Fibroblast of the aortic adventitia (primary cell): Measurements from ENCODE around the gene SMCO4. TPM values are rescaled to one million over a fixed set of nuclear protein-coding genes. Genes with fewer than 3 reads are reported as not detected.
"Not testable (repeated sequence)": the region's sequence is repeated elsewhere in the genome, so short reads cannot be mapped to it uniquely, and the experiment has no call there.

Experiments
- DNase-seq: peaks from one replicate; pipeline ENCODE4 v3.0.0-alpha.2; 2010; ENCODE audit warnings: low read depth
- H3K4me3 ChIP-seq: 2 replicates; pipeline ENCODE4 v1.5.1; 2011; ENCODE audit warnings: low read depth, mild to moderate bottlenecking, control low read depth, low read length, moderate library complexity
- total RNA-seq: library from RNA; depleted of rRNA; stranded (reverse); fragments of >200 nt; gene quantifications from 2 replicates; pipeline ENCODE4 v1.2.3, GENCODE V29; 2012; ENCODE audit warnings: low replicate concordance
- TF ChIP-seq, protein P1 (sequence below): IDR thresholded peaks from 2 replicates; pipeline ENCODE4 v1.5.1; 2011; ENCODE audit warnings: mild to moderate bottlenecking, low read length, control low read depth, inconsistent platforms; ENCODE audit not compliant: insufficient read depth

SMCO4 gene
- total RNA-seq, 1 donor: 7.3 TPM

DNA sequence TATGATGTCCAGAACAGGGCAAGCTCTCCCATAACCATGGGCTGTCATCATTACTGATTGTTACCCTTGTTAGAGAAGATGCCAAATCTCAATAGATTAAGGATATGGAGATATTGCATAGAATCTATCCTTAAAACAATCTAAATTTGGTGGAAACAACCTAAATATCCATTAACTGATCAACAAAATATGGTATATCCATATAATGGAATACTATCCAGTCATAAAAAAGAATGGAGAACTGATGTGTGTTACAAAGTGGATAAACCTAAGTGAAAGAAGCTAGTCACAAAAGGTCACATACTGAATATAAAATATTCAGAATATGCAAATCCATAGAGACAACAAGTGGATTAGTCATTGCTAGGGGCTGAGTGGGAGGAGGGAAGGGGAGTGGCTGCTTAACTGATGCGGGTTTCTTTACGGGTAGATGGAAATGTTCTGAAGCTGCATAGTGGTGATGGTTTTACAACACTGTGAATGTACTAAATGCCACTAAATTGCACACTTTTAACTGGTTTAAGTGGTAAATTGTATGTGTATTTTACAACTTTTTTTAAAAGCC lies 36.1 kb upstream of the SMCO4 start:
- no peak for DNase-seq
- TF ChIP-seq, protein P1, sequence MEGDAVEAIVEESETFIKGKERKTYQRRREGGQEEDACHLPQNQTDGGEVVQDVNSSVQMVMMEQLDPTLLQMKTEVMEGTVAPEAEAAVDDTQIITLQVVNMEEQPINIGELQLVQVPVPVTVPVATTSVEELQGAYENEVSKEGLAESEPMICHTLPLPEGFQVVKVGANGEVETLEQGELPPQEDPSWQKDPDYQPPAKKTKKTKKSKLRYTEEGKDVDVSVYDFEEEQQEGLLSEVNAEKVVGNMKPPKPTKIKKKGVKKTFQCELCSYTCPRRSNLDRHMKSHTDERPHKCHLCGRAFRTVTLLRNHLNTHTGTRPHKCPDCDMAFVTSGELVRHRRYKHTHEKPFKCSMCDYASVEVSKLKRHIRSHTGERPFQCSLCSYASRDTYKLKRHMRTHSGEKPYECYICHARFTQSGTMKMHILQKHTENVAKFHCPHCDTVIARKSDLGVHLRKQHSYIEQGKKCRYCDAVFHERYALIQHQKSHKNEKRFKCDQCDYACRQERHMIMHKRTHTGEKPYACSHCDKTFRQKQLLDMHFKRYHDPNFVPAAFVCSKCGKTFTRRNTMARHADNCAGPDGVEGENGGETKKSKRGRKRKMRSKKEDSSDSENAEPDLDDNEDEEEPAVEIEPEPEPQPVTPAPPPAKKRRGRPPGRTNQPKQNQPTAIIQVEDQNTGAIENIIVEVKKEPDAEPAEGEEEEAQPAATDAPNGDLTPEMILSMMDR: no peak
- H3K4me3 ChIP-seq: no peak overlapping the region

DNA sequence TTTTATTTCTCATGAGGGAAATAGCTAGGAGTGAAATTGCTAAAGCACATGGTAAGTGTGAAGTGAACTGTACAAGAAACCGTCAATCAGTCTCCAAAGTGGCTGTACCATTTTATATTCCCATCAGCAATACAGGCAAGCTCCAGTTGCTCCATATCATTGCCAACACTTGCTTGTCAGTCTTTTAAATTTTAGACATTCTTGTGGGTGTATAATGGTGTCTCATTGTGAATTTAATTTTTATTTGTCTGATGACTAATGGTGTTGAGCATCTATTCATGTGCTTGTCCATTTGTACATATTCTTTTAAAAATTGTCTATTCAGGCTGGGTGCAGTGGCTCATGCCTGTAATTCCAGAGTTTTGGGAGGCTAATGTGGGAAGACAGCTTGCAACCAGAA lies 34.1 kb upstream of the SMCO4 start:
- DNase-seq: peak; percentile 48
- TF ChIP-seq, protein P1: no peak
- H3K4me3 ChIP-seq: no peak overlapping the region

DNA sequence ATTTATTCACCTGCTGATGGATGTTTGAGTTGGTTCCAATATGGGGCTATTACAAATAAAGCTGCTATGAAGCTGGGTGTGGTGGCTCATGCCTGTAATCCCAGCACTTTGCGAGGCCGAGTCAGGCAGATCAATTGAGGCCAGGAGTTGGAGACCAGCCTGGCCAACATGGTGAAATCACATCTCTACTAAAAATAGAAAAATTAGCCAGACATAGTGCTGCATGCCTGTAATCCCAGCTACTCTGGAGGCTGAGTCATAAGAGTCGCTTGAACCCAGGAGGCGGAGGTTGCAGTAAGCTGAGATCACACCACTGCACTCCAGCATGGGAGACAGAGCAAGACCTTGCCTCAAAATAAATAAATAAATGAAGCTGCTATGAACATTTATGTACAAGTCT lies 33.7 kb upstream of the SMCO4 start:
- DNase-seq: peak; percentile 57
- H3K4me3 ChIP-seq: not testable (repeated sequence)

DNA sequence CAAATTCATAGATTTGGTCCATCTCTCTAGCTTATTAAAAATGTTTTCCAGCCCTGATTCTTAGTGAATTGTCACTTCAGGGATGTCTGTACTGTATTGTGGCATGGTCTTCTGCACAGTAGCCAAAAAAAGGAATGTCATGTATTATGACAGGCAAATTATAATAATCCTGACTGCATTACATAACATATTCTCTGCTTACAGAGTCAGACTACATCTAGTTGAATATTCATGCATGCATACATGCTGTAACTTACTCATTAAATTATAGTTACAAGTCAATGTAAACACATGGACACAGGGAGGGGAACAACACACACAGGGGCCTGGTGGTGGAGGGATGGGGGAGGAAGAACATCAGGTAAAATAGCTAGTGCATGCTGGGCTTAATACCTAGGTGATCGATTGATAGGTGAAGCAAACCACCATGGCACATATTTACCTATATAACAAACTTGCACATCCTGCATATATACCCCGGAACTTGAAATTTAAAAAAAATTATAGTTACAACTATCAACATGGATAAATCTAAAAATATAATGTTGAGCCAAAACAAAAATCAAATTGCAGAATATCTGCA lies 31.5 kb upstream of the SMCO4 start:
- TF ChIP-seq, protein P1: no peak
- H3K4me3 ChIP-seq: no peak overlapping the region
- no peak for DNase-seq

DNA sequence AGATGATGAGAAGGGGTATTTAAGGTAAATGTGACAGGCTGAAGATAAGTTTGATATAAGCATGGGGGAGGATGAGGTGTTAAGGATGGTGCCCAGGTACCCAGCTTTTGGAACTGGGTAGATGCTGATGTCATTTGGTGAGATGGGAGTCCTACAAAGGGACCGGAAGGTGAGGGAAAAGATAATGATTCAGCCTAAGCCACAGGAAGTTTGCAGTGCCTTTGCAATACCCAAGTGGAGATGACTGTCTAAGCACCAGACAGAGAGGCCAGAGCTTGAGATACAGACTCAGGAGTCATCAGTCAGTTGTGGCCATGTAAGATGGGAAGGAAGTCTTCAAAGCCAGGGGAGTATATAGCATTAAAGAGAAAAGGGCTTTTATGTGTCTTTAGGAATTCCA lies 30.0 kb upstream of the SMCO4 start:
- TF ChIP-seq, protein P1: no peak
- no peak overlapping the region for H3K4me3 ChIP-seq
- no peak for DNase-seq

DNA sequence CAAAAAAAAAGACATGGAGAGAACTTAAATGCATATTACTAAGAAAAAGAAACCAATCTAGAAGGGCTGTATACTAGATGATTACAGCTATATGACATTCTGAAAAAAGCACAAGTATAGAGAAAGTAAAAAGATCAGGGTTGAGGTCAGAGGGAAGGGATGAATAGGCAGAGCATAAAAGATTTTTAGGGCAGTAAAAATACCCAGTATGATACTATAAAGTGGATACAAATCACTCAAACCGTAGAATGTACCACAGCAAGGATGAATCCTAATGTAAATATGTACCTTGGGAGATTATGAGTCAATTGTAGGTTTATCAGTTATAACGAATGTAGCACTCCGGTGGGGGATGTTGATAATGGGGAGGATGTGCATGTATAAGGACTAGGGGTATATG lies 29.4 kb upstream of the SMCO4 start:
- no peak overlapping the region for H3K4me3 ChIP-seq
- no peak for DNase-seq
- TF ChIP-seq, protein P1: no peak

DNA sequence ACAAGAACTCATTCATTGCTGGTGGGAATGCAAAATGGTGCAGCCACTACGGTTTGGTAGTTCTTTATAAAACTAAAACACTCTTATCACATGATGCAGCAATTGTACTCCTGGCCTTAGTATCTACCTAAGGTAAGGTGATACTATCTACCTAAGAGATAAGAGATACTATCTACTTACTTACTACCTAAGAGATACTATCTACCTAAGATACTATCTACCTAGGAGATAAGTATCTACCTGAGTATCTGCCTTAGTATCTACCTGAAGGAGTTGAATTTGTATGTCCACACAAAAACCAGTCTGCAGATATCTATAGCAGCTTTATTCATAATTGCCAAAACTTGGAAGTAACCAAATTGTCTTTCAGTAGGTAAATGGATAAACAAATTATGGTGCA lies 29.0 kb upstream of the SMCO4 start:
- TF ChIP-seq, protein P1: no peak
- DNase-seq: no peak
- no peak overlapping the region for H3K4me3 ChIP-seq
